PFSK-1 (cell line): ENCODE measurements around the gene FYB1.

ENCODE experiments used
- FOXP2 ChIP-seq: optimal IDR thresholded peaks from 2 replicates; pipeline ENCODE3; 2011; ENCODE audit warnings: borderline replicate concordance, control low read depth, inconsistent platforms; ENCODE audit not compliant: insufficient read depth; ENCODE audit errors: extremely low read length, extremely low read depth
- POLR2AphosphoS5 ChIP-seq: IDR thresholded peaks from 2 replicates; pipeline ENCODE4 v1.6.1; 2012; ENCODE audit warnings: low read depth, mild to moderate bottlenecking, control low read depth, low read length, moderate library complexity
- REST ChIP-seq, 2 experiments: IDR thresholded peaks; 2 replicates each; pipeline versions ENCODE4 v1.6.1 to v1.8.0; 2011 to 2012; ENCODE audit warnings: low read depth in 2 of 2, low read length in 2 of 2, control low read depth in 1 of 2, inconsistent platforms in 1 of 2, mild to moderate bottlenecking in 1 of 2, moderate library complexity in 1 of 2; ENCODE audit not compliant: insufficient read depth in 1 of 2
- SIN3A ChIP-seq: IDR thresholded peaks from 2 replicates; pipeline ENCODE4 v1.6.1; 2012; ENCODE audit warnings: mild to moderate bottlenecking, low read length, moderate library complexity, borderline replicate concordance; ENCODE audit not compliant: insufficient read depth
- TAF1 ChIP-seq: IDR thresholded peaks from 2 replicates; pipeline ENCODE4 v1.6.1; 2012; ENCODE audit warnings: low read length, control low read depth, borderline replicate concordance; ENCODE audit not compliant: insufficient read depth

GRCh38 chr5:39264528-39264927 lies 45.2 kb upstream of the FYB1 start:
- TF ChIP-seq POLR2AphosphoS5 (no peak), SIN3A (no peak), FOXP2 (no peak), REST (IDR thresholded peaks at IDR 0.05; ENCODE audit: insufficient read depth in 1 of 2, low read depth in 2 of 2, low read length in 2 of 2) (no peak), TAF1 (no peak)
